GM19455 (cell line): Measurements from ENCODE around the gene FOLR1.
"Not testable (repeated sequence)": the region's sequence is repeated elsewhere in the genome, so short reads cannot be mapped to it uniquely, and the experiment has no call there.

Experiments used
- ATAC-seq: cut with Tn5 transposase; IDR thresholded peaks from one replicate; pipeline ENCODE4 v1.9.1; 2021; ENCODE audit not compliant: unreplicated experiment

Gene FOLR1

DNA sequence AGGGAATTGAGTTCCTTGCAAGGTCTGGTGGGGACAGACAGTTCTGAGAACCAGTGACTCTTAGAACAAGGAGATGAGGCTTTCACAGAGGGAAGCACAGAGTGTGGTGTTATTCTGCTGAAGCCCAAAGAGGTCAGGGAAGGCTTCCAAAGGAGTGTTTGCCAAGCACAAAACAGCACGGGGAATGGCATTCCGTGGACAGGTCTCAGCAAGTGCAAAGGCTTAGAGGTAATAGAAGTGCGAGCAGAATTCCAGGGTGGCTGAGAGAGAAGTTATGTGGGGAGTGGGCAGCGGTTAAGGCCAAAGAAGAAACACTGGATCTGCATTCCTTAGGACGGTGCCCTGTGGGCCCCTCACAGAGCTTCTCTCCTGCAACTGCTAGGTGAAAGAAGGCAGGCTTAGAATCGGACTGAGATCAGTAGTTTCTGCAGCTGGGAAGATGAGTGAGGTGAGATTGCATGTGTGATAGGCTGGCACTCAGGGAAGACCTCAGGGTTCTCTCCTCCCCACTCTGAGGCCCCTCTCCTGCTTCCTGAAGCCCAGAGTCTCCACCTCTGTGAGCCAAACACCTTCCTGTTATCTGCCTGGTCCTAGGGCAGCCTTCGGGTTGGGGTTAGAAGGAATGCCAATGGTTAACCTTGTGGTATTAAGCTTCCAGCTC, 10.9 kb upstream of the FOLR1 start:
- ATAC-seq: not testable (repeated sequence)

GRCh38 chr11:72181553-72181958, 10.4 kb upstream of the FOLR1 start:
- not testable (repeated sequence) for ATAC-seq

DNA sequence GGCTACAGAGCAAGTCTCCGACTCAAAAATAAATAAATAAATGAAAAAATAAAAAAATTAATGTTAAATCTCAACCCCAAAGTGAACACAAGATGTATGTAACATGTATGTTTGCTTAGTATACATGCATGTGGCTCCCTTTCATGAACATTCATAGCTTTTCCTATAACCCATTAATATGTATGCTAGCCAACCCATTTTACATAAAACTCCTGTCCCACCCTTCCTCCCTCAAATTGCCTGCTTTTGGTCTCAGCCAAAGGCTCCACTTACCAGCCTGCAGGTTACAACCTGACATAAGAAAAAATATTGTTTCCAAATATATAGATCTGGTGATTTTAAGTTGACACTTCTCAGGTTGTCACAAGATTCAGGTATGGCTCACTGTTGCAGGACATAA, 3.7 kb upstream of the FOLR1 start:
- ATAC-seq: no peak

DNA sequence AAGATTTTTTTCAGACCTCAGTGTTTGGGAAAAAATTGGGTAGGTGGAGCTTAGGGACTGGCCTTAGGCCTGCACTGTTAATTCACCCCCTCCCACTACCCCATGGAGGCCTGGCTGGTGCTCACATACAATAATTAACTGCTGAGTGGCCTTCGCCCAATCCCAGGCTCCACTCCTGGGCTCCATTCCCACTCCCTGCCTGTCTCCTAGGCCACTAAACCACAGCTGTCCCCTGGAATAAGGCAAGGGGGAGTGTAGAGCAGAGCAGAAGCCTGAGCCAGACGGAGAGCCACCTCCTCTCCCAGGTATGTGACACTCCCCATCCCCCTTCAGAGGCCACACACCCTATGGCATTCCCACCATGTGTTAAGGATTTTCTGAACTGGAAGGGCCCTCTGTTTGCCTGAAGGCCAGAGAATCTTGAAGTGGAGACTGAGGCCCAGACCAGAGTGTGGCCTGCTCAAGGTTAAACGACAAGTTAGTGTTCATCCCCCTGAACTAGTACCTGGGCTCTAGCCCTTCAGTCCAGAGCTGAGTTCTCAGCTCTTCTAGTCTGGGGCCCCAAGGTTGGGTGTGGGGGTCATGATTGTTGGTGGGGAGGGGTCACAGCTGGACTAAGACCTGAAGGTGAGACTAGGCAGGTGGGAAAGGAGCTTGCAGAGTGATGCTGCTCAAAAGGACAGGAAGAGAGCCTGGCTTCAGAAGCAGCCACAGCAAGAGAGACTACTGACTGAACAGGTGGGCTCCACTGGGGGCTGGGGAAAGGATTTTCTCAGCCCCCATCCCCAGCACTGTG, 2.3 kb upstream of the FOLR1 start:
- no peak for ATAC-seq

- no peak for ATAC-seq
Measured at GRCh38 chr11:72190631-72191071, 1.3 kb upstream of the FOLR1 start.

GRCh38 chr11:72195518-72196270, 3.8 kb downstream of the FOLR1 start:
- ATAC-seq: no peak

- not testable (repeated sequence) for ATAC-seq
Measured at GRCh38 chr11:72201445-72201844, 9.5 kb downstream of the FOLR1 start.

DNA sequence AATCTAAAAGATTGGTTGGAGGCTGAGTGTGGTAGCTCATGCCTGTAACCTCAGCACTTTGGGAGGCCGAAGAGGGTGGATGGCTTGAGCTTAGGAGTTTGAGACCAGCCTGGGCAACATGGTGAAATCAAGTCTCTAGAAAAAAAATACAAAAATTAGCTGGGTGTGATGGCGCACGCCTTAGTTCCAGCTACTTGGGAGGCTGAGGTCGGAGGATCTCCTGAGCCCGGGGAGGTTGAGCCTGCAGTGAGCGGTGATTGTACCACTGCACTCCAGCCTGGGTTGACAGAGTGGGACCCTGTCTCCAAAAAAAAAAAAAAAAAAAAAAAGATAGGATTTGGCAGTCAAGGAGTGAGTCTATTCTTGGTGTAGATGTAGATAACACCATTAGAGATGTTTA, 10.6 kb downstream of the FOLR1 start:
- ATAC-seq: no peak

- ATAC-seq: no peak
Measured at GRCh38 chr11:72203163-72203562, 11.2 kb downstream of the FOLR1 start.

- no peak for ATAC-seq
Measured at GRCh38 chr11:72204886-72205285, 12.9 kb downstream of the FOLR1 start.

DNA sequence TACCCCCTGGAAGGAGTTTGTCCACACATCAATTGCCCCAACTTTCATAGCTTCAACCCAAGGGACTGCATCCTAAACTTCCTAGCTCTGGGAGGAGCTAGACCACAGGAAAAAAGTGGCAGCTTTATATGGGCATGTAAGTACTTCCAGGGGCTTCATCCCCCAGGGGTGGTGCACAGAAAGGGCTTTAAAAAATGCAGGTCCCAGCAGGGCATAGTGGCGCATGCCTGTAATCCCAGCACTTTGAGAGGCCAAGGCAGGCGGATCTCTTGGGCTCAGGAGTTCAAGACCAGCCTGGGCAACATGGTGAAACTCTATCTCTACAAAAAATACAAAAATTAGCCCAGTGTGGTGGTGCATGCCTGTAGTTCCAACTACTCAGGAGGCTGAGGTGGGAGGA, 14.9 kb downstream of the FOLR1 start:
- ATAC-seq: not testable (repeated sequence)

GRCh38 chr11:72208281-72208680, 16.3 kb downstream of the FOLR1 start:
- ATAC-seq: no peak

- no peak for ATAC-seq
Measured at GRCh38 chr11:72209101-72209500, 17.2 kb downstream of the FOLR1 start.

DNA sequence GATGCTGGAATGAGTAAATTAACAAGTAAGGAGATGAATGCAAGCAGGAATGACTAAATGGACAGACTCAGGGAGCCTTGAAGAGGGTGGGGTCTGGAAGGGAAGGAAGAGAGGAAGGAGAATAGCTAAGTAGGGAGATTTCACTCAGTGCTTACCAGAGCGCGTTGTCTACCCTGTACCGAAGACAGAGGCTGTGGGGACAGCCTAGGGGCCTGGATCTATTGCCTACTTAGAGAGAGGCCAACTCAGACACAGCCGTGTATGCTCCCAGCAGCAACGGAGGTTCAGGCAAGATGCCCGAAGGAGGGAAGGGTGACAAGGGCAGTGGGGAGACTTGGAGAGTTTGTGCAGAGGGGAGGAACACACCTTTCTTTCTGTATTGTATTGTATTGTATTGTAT, 24.7 kb downstream of the FOLR1 start, which contains the start of gene FOLR2:
TSS of gene FOLR2 (plus strand) at position 157 of the 400 bp plus-strand sequence. CDS start 1,791 bp downstream, outside the sequence.
- ATAC-seq: no peak

DNA sequence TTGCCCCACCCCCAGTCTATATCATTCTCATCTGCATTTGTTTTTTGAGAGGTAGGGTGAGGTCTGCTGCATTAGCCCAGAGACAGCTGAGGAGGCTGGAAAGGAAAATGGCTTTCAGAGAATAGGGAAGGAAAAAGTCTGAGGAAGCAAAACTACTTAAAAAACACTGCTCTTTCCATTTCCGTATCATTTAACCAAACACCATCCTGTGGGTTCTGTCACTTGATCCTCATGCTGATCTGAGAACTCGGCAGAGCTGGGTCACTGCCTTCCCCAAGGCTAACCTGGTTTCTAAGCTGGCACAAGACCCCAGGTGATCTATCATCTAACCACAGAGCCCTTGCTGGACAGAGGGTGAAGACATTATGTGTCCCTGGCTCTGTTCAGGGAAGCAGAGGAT, 25.9 kb downstream of the FOLR1 start:
- no peak for ATAC-seq

DNA sequence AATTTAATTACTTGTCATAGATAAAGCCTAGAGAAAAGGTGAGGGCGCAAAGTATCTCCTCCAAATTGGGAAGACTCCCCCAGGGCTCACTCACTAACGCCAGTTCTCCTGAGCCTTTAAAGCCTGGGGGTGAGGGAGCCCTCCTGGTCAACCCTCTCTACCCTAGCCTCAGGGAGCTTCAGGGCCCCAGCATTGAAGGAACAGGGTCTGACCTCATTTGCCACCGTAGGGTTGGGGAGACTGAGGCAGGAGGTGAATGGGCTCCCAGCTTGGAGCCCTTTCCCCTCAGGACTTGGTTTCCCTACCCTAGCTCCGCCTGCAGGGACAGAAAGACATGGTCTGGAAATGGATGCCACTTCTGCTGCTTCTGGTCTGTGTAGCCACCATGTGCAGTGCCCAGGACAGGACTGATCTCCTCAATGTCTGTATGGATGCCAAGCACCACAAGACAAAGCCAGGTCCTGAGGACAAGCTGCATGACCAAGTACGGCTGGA, 26.4 kb downstream of the FOLR1 start:
- no peak for ATAC-seq

GRCh38 chr11:72220696-72221363, 28.9 kb downstream of the FOLR1 start:
- ATAC-seq: no peak

DNA sequence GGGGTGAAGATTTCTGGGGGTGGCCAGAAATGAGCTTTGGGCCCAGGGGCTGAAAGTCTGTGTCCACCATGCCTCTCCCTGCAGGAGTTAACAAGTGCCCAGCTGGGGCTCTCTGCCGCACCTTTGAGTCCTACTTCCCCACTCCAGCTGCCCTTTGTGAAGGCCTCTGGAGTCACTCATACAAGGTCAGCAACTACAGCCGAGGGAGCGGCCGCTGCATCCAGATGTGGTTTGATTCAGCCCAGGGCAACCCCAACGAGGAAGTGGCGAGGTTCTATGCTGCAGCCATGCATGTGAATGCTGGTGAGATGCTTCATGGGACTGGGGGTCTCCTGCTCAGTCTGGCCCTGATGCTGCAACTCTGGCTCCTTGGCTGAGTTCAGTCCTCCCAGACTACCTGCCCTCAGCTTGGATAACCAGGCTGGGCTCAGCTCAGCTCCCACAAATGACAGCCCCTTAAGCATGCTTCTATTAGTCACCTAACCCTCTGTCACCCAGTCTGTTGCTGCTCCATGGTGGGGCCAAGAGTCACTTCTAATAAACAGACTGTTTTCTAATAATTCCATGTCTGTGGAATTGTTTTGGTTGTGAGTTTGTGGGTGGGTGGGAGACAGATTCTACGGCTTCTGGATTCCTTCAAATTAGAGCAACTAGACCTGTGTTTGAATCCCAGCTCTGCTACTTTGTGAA, 29.6 kb downstream of the FOLR1 start:
- ATAC-seq: no peak

- no peak for ATAC-seq
Measured at GRCh38 chr11:72222106-72222891, 30.4 kb downstream of the FOLR1 start.
